KG1 (cell line): ENCODE results near the gene NEDD1.

Experiments used
- DNase-seq: peaks from one replicate; lab custom pipeline; 2025; lab: John Stamatoyannopoulos, UW

The NEDD1 gene

GRCh38 chr12:96901175-96901574, 5.9 kb upstream of the NEDD1 start:
- DNase-seq: no peak

DNA sequence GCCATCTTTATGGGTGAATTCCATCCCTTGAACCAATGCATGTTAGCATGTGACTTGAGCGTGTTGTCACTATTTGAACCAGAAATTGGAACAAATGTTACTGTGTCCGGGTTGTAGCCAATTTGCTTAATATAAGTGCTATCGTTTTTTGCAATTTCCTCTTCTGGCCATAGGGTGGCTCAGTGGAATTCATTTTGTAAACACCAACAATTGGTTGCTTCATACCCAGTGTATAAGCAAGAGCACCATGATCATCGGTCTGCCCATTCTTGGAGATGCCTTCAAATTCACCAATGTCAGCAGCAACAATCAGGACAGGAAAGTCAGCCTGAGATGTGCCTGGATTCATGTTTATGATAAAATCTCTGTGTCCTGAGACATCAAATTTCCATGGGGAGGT, 5.0 kb upstream of the NEDD1 start:
- DNase-seq: no peak

GRCh38 chr12:96906498-96906848, 584 bp upstream of the NEDD1 start:
- no peak for DNase-seq

- peak; percentile 22 for DNase-seq
These were observed 790 bp downstream of the NEDD1 start for GRCh38 chr12:96907671-96908422.

- no peak for DNase-seq
These were observed 1.3 kb downstream of the NEDD1 start for GRCh38 chr12:96908423-96908675.

- no peak for DNase-seq
These were observed 5.2 kb downstream of the NEDD1 start for GRCh38 chr12:96912261-96912660.

DNA sequence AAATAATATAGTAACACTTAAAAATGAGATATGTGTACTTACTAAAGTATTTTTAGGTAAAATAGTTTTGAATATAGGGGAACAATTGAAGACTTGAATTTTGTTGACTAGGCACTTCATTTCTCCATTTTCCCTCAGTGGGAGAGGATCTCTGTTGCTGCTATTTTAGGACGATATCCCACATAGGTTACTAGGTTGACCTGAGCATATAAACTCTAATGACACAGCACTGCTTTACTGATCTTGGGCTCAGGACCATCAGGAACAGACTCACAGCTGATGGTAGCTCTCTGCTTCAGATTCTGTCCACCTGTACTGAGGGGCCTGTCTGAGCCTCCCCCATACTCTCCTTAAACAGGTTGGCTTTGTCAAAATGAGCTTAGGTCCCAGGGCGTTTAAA, 5.9 kb downstream of the NEDD1 start:
- no peak for DNase-seq

DNA sequence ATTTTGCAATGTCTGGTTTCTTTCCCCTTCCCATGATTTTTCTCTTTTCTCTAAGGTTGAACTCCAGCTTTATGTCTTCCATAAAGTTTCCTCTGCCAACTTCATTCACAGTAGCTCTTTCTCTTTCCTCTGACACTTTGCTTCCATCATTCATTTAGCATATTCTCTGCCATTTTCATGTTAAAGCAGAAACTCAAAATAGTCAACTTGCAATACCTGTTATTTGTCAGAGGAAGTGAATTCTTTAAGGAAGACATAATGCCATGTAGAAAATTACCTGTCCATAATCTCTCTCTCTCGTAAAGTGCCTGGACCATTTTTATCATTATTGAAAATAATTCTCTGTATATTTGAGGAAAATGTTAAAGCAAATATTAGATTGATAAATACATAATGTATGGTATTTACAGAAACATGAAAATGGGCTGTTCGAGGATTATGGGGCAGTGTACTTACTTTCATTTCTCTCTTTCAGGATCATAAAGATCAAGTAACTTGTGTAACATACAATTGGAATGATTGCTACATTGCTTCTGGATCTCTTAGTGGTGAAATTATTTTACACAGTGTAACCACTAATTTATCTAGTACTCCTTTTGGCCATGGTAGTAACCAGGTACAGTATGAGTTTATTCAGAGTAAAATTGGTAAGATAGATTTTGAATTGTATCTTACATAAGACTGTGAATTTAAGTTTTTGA, 12.6 kb downstream of the NEDD1 start:
- DNase-seq: no peak

- no peak for DNase-seq
These were observed 41.7 kb downstream of the NEDD1 start for GRCh38 chr12:96948782-96949181.

DNA sequence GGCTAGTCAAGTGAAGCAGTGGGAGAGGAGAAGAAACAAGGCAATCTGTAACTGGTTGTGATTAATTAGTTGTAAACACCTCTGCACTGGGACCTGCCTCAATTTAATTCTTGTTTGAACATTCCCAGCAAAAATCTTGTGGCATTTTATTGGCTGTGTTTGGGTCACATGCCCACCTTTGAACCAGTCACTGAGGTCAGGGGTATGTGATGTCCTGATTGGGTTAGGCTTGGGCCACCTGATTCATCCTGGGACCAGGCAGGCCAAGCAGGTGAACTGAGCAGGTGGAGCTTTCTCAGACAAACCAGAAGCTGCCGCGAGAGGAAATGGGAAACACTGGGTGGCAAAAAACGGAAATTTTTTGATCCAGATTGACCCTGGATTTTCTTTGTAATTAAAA, 72.5 kb downstream of the NEDD1 start:
- DNase-seq: no peak

DNA sequence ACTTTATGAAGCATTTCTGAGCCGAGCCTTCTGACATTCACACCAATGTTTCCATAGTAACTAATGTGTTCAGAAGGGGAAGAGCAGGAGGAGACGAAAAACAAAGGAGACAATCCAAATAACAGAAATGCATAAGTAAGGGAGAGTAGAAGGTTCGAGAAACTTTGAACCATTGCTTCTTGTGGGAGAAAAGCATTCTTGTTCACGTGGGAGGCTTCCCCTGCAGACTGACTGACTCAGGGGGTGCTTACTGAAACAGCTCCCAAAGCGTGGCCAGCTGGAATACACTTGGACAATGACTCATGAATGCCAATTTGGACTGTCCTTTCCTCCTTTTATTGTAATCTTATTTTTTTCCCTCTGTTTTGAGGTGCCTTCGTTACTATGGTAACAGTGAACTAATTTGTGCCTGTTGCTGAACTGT, 73.9 kb downstream of the NEDD1 start:
- DNase-seq: no peak

- DNase-seq: no peak
These were observed 74.9 kb downstream of the NEDD1 start for GRCh38 chr12:96981911-96982310.

GRCh38 chr12:96982671-96983070, 75.6 kb downstream of the NEDD1 start:
- no peak for DNase-seq

GRCh38 chr12:96985515-96986362, 78.7 kb downstream of the NEDD1 start:
- no peak for DNase-seq

DNA sequence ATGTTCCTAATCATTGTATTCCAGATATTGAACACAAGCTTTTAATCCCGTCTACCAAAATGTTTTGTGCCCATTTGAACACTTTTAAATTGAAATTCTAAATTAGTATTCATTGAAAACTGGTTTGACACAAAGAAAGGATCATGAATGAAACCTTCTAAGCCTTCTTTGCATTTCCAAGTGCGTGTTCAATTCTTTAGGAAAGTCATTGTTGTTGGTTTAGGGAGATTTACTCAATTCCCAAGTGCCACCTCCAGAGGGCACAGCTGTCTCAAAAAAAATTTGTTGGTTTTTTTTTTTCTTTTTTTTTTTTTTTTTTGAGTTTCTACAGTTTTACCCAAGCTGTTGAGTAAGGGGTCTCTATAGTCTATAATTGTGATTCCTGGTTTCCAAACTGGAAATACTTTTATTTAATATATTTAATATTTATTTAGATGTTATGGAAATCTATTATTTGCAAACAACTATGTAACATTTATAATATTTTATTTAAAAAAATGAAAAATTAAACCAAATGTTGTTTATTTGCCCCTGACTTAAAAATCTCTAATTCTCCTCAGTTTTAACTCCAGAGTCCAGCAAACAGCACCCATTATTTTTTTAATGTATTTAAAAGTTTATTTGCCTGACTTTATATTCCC, 79.9 kb downstream of the NEDD1 start:
- peak; percentile 12 for DNase-seq

DNA sequence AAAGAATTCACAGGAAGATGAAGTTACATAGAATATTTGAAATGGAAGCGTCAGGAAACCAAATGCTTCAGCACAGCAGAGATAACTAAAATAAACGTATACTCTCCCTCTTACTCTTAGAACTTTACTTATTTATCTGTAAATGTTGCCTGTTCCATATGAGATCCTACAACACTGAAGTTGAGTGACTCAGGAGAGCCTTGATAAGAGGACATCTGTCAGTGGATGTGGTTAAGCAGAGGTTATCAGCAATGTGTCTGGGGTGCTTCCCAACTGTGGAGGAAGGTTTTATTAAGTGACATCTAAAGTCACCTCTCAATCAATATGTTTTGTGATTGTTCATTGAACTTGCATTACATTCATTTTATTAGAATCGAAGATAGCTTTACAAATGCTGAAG, 81.9 kb downstream of the NEDD1 start:
- no peak for DNase-seq

- DNase-seq: no peak
These were observed 82.9 kb downstream of the NEDD1 start for GRCh38 chr12:96989916-96990315.

- no peak for DNase-seq
These were observed 87.8 kb downstream of the NEDD1 start for GRCh38 chr12:96994900-96995299.

GRCh38 chr12:96995861-96996260, 88.8 kb downstream of the NEDD1 start:
- DNase-seq: no peak

DNA sequence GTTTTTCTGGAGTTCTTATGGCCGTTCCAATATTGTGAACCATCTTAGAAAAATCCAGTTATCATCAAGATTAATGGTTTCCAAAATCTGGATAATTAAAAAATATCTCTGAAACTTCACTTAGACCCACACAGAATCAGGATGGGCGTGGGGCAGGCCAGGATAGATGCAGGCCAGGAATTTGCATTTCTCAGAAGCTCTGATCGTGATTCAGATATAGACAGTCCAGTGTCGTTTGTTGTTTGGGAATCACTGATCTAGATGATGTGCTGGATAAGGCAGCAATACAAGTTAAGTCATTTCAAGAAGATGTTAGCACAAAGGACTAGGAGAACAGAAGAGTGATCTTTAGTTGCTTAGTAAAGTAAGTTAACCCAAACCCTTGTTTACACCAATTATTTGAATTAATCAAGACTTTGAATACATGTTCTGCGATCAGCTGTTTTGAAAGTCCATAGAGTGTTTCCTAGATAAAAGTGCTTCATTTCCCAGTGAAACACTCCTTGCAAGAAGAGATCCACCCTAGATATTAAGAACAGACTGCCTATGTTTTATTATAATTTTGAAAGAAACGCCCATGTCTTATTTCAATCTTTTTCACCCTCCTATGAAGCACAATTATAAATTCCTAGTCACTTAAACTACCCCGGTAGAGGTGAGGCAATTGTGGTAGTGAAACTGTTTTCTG, 90.9 kb downstream of the NEDD1 start:
- DNase-seq: no peak

- no peak for DNase-seq
These were observed 96.2 kb downstream of the NEDD1 start for GRCh38 chr12:97003276-97003675.
